ENCODE results near the gene MEGF9.

The MEGF9 gene

GRCh38 chr9:120608421-120608820 is 105.8 kb downstream of the MEGF9 start:
- TF ChIP-seq POLR2A (IDR thresholded peaks at IDR 0.05; ENCODE audit: low read depth, low read length) = no peak
- TF ChIP-seq POU2F2 (IDR thresholded peaks at IDR 0.05; ENCODE audit: low read depth, low read length) = no peak
- TF ChIP-seq SPI1 (IDR thresholded peaks at IDR 0.05; ENCODE audit: low read depth, low read length) = no peak
- TF ChIP-seq PAX5 (IDR thresholded peaks at IDR 0.05; ENCODE audit: insufficient read depth, low read length, severe bottlenecking) = no peak
- no peak for TF ChIP-seq TAF1 (IDR thresholded peaks at IDR 0.05; ENCODE audit: low read depth, low read length)
- TF ChIP-seq POLR2AphosphoS5 (IDR thresholded peaks at IDR 0.05; ENCODE audit: low read depth, low read length) = no peak
- DNase-seq (ENCODE audit: insufficient read length, low spot score) (no peak), FAIRE-seq (no peak)

GRCh38 chr9:120603591-120603990 is 110.7 kb downstream of the MEGF9 start:
- FAIRE-seq (no peak), DNase-seq (ENCODE audit: insufficient read length, low spot score) (no peak)
- TF ChIP-seq POU2F2 (IDR thresholded peaks at IDR 0.05; ENCODE audit: low read depth, low read length) (no peak), TAF1 (IDR thresholded peaks at IDR 0.05; ENCODE audit: low read depth, low read length) (no peak), PAX5 (IDR thresholded peaks at IDR 0.05; ENCODE audit: insufficient read depth, low read length, severe bottlenecking) (no peak), POLR2AphosphoS5 (IDR thresholded peaks at IDR 0.05; ENCODE audit: low read depth, low read length) (no peak), SPI1 (IDR thresholded peaks at IDR 0.05; ENCODE audit: low read depth, low read length) (no peak), POLR2A (IDR thresholded peaks at IDR 0.05; ENCODE audit: low read depth, low read length) (no peak)

GRCh38 chr9:120603010-120603409 is 111.3 kb downstream of the MEGF9 start:
- no peak for TF ChIP-seq POLR2AphosphoS5 (IDR thresholded peaks at IDR 0.05; ENCODE audit: low read depth, low read length)
- no peak for TF ChIP-seq POLR2A (IDR thresholded peaks at IDR 0.05; ENCODE audit: low read depth, low read length)
- TF ChIP-seq SPI1 (IDR thresholded peaks at IDR 0.05; ENCODE audit: low read depth, low read length) = no peak
- TF ChIP-seq TAF1 (IDR thresholded peaks at IDR 0.05; ENCODE audit: low read depth, low read length) = no peak
- no peak for TF ChIP-seq PAX5 (IDR thresholded peaks at IDR 0.05; ENCODE audit: insufficient read depth, low read length, severe bottlenecking)
- no peak for TF ChIP-seq POU2F2 (IDR thresholded peaks at IDR 0.05; ENCODE audit: low read depth, low read length)
- FAIRE-seq = no peak
- DNase-seq (ENCODE audit: insufficient read length, low spot score) = no peak

- no peak for FAIRE-seq
Measured at GRCh38 chr9:120593955-120594277, 120.4 kb downstream of the MEGF9 start.

GRCh38 chr9:120593250-120593954 is 120.9 kb downstream of the MEGF9 start:
- no peak for TF ChIP-seq POLR2AphosphoS5 (IDR thresholded peaks at IDR 0.05; ENCODE audit: low read depth, low read length)
- no peak for TF ChIP-seq POLR2A (IDR thresholded peaks at IDR 0.05; ENCODE audit: low read depth, low read length)
- no peak for TF ChIP-seq SPI1 (IDR thresholded peaks at IDR 0.05; ENCODE audit: low read depth, low read length)
- TF ChIP-seq POU2F2 (IDR thresholded peaks at IDR 0.05; ENCODE audit: low read depth, low read length) = no peak
- no peak for TF ChIP-seq TAF1 (IDR thresholded peaks at IDR 0.05; ENCODE audit: low read depth, low read length)
- TF ChIP-seq PAX5 (IDR thresholded peaks at IDR 0.05; ENCODE audit: insufficient read depth, low read length, severe bottlenecking) = no peak
- peak; percentile 60 for FAIRE-seq

More at GRCh38 chr9:120593955-120594277, 120.4 kb downstream of the MEGF9 start:
- no peak for TF ChIP-seq SPI1 (IDR thresholded peaks at IDR 0.05; ENCODE audit: low read depth, low read length)
- no peak for TF ChIP-seq POLR2A (IDR thresholded peaks at IDR 0.05; ENCODE audit: low read depth, low read length)
- no peak for TF ChIP-seq POU2F2 (IDR thresholded peaks at IDR 0.05; ENCODE audit: low read depth, low read length)
- no peak for TF ChIP-seq PAX5 (IDR thresholded peaks at IDR 0.05; ENCODE audit: insufficient read depth, low read length, severe bottlenecking)
- no peak for TF ChIP-seq POLR2AphosphoS5 (IDR thresholded peaks at IDR 0.05; ENCODE audit: low read depth, low read length)
- TF ChIP-seq TAF1 (IDR thresholded peaks at IDR 0.05; ENCODE audit: low read depth, low read length) = no peak
- DNase-seq (ENCODE audit: insufficient read length, low spot score) = no peak

GRCh38 chr9:120592210-120592609 is 122.1 kb downstream of the MEGF9 start:
- DNase-seq (ENCODE audit: insufficient read length, low spot score) = no peak
- no peak for TF ChIP-seq PAX5 (IDR thresholded peaks at IDR 0.05; ENCODE audit: insufficient read depth, low read length, severe bottlenecking)
- no peak for TF ChIP-seq POU2F2 (IDR thresholded peaks at IDR 0.05; ENCODE audit: low read depth, low read length)
- TF ChIP-seq POLR2A (IDR thresholded peaks at IDR 0.05; ENCODE audit: low read depth, low read length) = no peak
- no peak for TF ChIP-seq TAF1 (IDR thresholded peaks at IDR 0.05; ENCODE audit: low read depth, low read length)
- TF ChIP-seq POLR2AphosphoS5 (IDR thresholded peaks at IDR 0.05; ENCODE audit: low read depth, low read length) = no peak
- no peak for TF ChIP-seq SPI1 (IDR thresholded peaks at IDR 0.05; ENCODE audit: low read depth, low read length)

More at GRCh38 chr9:120593250-120593954, 120.9 kb downstream of the MEGF9 start:
- no peak for DNase-seq (ENCODE audit: insufficient read length, low spot score)

GRCh38 chr9:120587328-120587727 is 126.9 kb downstream of the MEGF9 start:
- peak; percentile 45 for FAIRE-seq
- no peak for DNase-seq (ENCODE audit: insufficient read length, low spot score)
- TF ChIP-seq TAF1 (IDR thresholded peaks at IDR 0.05; ENCODE audit: low read depth, low read length) (no peak), PAX5 (IDR thresholded peaks at IDR 0.05; ENCODE audit: insufficient read depth, low read length, severe bottlenecking) (no peak), POU2F2 (IDR thresholded peaks at IDR 0.05; ENCODE audit: low read depth, low read length) (no peak), SPI1 (IDR thresholded peaks at IDR 0.05; ENCODE audit: low read depth, low read length) (no peak), POLR2AphosphoS5 (IDR thresholded peaks at IDR 0.05; ENCODE audit: low read depth, low read length) (no peak), POLR2A (IDR thresholded peaks at IDR 0.05; ENCODE audit: low read depth, low read length) (no peak)

More at GRCh38 chr9:120592210-120592609, 122.1 kb downstream of the MEGF9 start:
- FAIRE-seq = no peak

- TF ChIP-seq POLR2A (IDR thresholded peaks at IDR 0.05; ENCODE audit: low read depth, low read length) (no peak), TAF1 (IDR thresholded peaks at IDR 0.05; ENCODE audit: low read depth, low read length) (no peak), POLR2AphosphoS5 (IDR thresholded peaks at IDR 0.05; ENCODE audit: low read depth, low read length) (no peak), SPI1 (IDR thresholded peaks at IDR 0.05; ENCODE audit: low read depth, low read length) (no peak), PAX5 (IDR thresholded peaks at IDR 0.05; ENCODE audit: insufficient read depth, low read length, severe bottlenecking) (no peak), POU2F2 (IDR thresholded peaks at IDR 0.05; ENCODE audit: low read depth, low read length) (no peak)
- DNase-seq (ENCODE audit: insufficient read length, low spot score) = no peak
- FAIRE-seq = peak; percentile 20
Measured at GRCh38 chr9:120583958-120584369, 130.3 kb downstream of the MEGF9 start.

- TF ChIP-seq POLR2AphosphoS5 (IDR thresholded peaks at IDR 0.05; ENCODE audit: low read depth, low read length) = no peak
- peak; percentile 73 for TF ChIP-seq PAX5 (IDR thresholded peaks at IDR 0.05; ENCODE audit: insufficient read depth, low read length, severe bottlenecking)
- no peak for TF ChIP-seq SPI1 (IDR thresholded peaks at IDR 0.05; ENCODE audit: low read depth, low read length)
- no peak for TF ChIP-seq POLR2A (IDR thresholded peaks at IDR 0.05; ENCODE audit: low read depth, low read length)
- TF ChIP-seq TAF1 (IDR thresholded peaks at IDR 0.05; ENCODE audit: low read depth, low read length) = peak; percentile 30; the same call in 1 of the 2 replicates
- TF ChIP-seq POU2F2 (IDR thresholded peaks at IDR 0.05; ENCODE audit: low read depth, low read length) = no peak
- FAIRE-seq (peak; percentile 80), DNase-seq (ENCODE audit: insufficient read length, low spot score) (peak; percentile 81)
Measured at GRCh38 chr9:120580051-120580896, 134.0 kb downstream of the MEGF9 start, which contains the start of gene CDK5RAP2. Gene CDK5RAP2 (minus strand): TSS chr9:120580167. CDS start chr9:120579978, 189 bp downstream.

All from GM12891 (cell line).